OCI-LY7 (cell line): ENCODE results near the gene OSTC. TPM values are rescaled to one million over a fixed set of nuclear protein-coding genes. Genes with fewer than 3 reads are reported as not detected.

Source experiments
- BruUV-seq: library from RNA; stranded (reverse); fragments of 400-500 nt; replicated peaks from 2 replicates; lab custom pipeline; 2021; lab: Mats Ljungman, UMichigan
- CTCF ChIA-PET: fragments of 300-600 bp; sonication (Branson Sonifier 250); formaldehyde crosslinking; loops from one replicate; lab custom pipeline; 2022; ENCODE audit warnings: antibody characterized with exemption; ENCODE audit not compliant: unreplicated experiment; lab: Charles Lee
- POLR2A ChIA-PET: fragments of 300-600 bp; sonication (Branson Sonifier 250); formaldehyde crosslinking; loops from one replicate; lab custom pipeline; 2022; ENCODE audit warnings: antibody characterized with exemption; lab: Charles Lee
- DNase-seq: peaks from one replicate; pipeline ENCODE4 v3.0.0-alpha.2; 2015; ENCODE audit warnings: low spot score
- H2AFZ ChIP-seq: fragments of 200-600 bp; sonication (generic), shearing (Covaris generic); 2 replicates; pipeline ENCODE4 v1.6.1; 2014; ENCODE audit warnings: mild to moderate bottlenecking, antibody characterized with exemption, low read length, moderate library complexity
- H3K27ac ChIP-seq: fragments of 200-600 bp; sonication (generic); 2 replicates; pipeline ENCODE4 v1.5.1; 2014; ENCODE audit warnings: mixed run types, low read depth, mild to moderate bottlenecking, moderate library complexity, low read length, inconsistent platforms; ENCODE audit not compliant: poor library complexity, severe bottlenecking
- H3K36me3 ChIP-seq: fragments of 200-600 bp; sonication (generic); 2 replicates; pipeline ENCODE4 v1.6.1; 2014; ENCODE audit warnings: mild to moderate bottlenecking, antibody characterized with exemption, low read length, moderate library complexity, mixed read lengths; ENCODE audit not compliant: insufficient read depth
- H3K4me1 ChIP-seq: fragments of 200-600 bp; sonication (generic); 2 replicates; pipeline ENCODE4 v1.5.1; 2014; ENCODE audit warnings: mild to moderate bottlenecking, low read length; ENCODE audit not compliant: insufficient read depth, poor library complexity, severe bottlenecking
- H3K4me2 ChIP-seq: fragments of 200-600 bp; sonication (generic); 2 replicates; pipeline ENCODE4 v1.6.1; 2014; ENCODE audit warnings: mild to moderate bottlenecking, low read length
- H3K4me3 ChIP-seq: fragments of 200-600 bp; sonication (generic); 2 replicates; pipeline ENCODE4 v1.5.1; 2014; ENCODE audit warnings: mild to moderate bottlenecking, low read depth, low read length; ENCODE audit not compliant: poor library complexity, severe bottlenecking
- H3K79me2 ChIP-seq: fragments of 200-600 bp; sonication (generic); 2 replicates; pipeline ENCODE4 v1.6.1; 2016; ENCODE audit warnings: low read depth, mild to moderate bottlenecking, low read length, moderate library complexity, mixed read lengths; ENCODE audit not compliant: insufficient read depth
- H3K9me2 ChIP-seq: fragments of 200-600 bp; sonication (generic); 2 replicates; pipeline ENCODE4 v1.6.1; 2016; ENCODE audit warnings: mild to moderate bottlenecking, low read length, mixed read lengths; ENCODE audit not compliant: insufficient read depth
- H3K9me3 ChIP-seq: fragments of 200-600 bp; sonication (generic); 2 replicates; pipeline ENCODE4 v1.6.1; 2014; ENCODE audit warnings: mild to moderate bottlenecking, mixed run types, low read length, mixed read lengths
- H4K20me1 ChIP-seq: fragments of 200-600 bp; sonication (generic); 2 replicates; pipeline ENCODE4 v1.6.1; 2014; ENCODE audit warnings: mild to moderate bottlenecking, antibody characterized with exemption, low read length, moderate library complexity, mixed read lengths; ENCODE audit not compliant: insufficient read depth
- CTCF ChIP-seq: fragments of 200-600 bp; sonication (generic); conservative IDR thresholded peaks from 2 replicates; pipeline ENCODE4 v1.5.1; 2014; ENCODE audit warnings: mild to moderate bottlenecking, antibody characterized with exemption, low read length, moderate library complexity, mixed read lengths
- EZH2phosphoT487 ChIP-seq: fragments of 200-600 bp; sonication (generic); IDR thresholded peaks from 2 replicates; pipeline ENCODE4 v1.6.1; 2018; ENCODE audit warnings: low read depth, borderline replicate concordance, mild to moderate bottlenecking, mixed run types, antibody characterized with exemption, low read length, moderate library complexity, mixed read lengths
- intact Hi-C: fragments of 100-400 bp; cut with micrococcal nuclease; formaldehyde crosslinking; loops from one replicate; pipeline ENCODE4 v1.10.0; 2022; ENCODE audit not compliant: unreplicated experiment
- total RNA-seq, 2 experiments: library from RNA; depleted of rRNA in 1 of 2; stranded (reverse); fragments of >200 nt in 1 of 2; shearing (Covaris generic) in 1 of 2; gene quantifications; 2 replicates each; pipeline ENCODE4 v1.2.3, GENCODE V29; 2014 to 2022

The OSTC gene
- total RNA-seq, 2 experiments from 2014 or later: 78.4 to 110 TPM

GRCh38 chr4:108693211-108693610 is 42.8 kb downstream of the OSTC start:
- no TSS peak for BruUV-seq
- H4K20me1 ChIP-seq: no peaks in the 10 kb centered on the region
- ChIA-PET CTCF (no interaction called here), POLR2A (no interaction called here)
- no peak overlapping the region for H3K4me2 ChIP-seq
- no peaks in the 10 kb centered on the region for H3K79me2 ChIP-seq
- H3K36me3 ChIP-seq: no peaks in the 10 kb centered on the region
- no peak overlapping the region for H3K4me3 ChIP-seq
- H3K27ac ChIP-seq: no peak overlapping the region
- H3K9me2 ChIP-seq: no peaks in the 10 kb centered on the region
- H3K4me1 ChIP-seq: no peaks in the 10 kb centered on the region
- no peak for DNase-seq
- TF ChIP-seq CTCF (no peak), EZH2phosphoT487 (no peak)
- H3K9me3 ChIP-seq: no peaks in the 10 kb centered on the region
- H2AFZ ChIP-seq: no peak overlapping the region
- intact Hi-C loops: loop anchor here (10.0 kb wide), 1 partner anchor 242 kb away; no protein-coding TSS in a partner anchor

- Histone ChIP-seq H3K9me3 (no peaks in the 10 kb centered on the region), H3K4me3 (no peak overlapping the region), H2AFZ (no peak overlapping the region), H3K27ac (no peak overlapping the region), H3K79me2 (no peaks in the 10 kb centered on the region), H3K4me1 (no peaks in the 10 kb centered on the region), H3K4me2 (no peak overlapping the region), H3K36me3 (no peaks in the 10 kb centered on the region), H3K9me2 (no peaks in the 10 kb centered on the region), H4K20me1 (no peaks in the 10 kb centered on the region)
- TF ChIP-seq EZH2phosphoT487 (no peak), CTCF (no peak)
- no peak for DNase-seq
- ChIA-PET POLR2A (interaction anchor here (0.6 to 1.1 kb wide), 3 partner anchors 9 to 303 kb away, joined by 3 to 5 read pairs (median 3); no protein-coding TSS in a partner anchor), CTCF (no interaction called here)
- no TSS peak for BruUV-seq
- intact Hi-C loops: loop anchor here (10.0 kb wide), 1 partner anchor 241 kb away; no protein-coding TSS in a partner anchor
These were observed 43.4 kb downstream of the OSTC start for GRCh38 chr4:108693819-108694218.

- CTCF ChIA-PET: no interaction called here
- TF ChIP-seq EZH2phosphoT487: no peak
- TF ChIP-seq CTCF: no peak
- DNase-seq: no peak
- Histone ChIP-seq H3K9me2 (no peaks in the 10 kb centered on the region), H3K9me3 (no peaks in the 10 kb centered on the region), H3K36me3 (no peaks in the 10 kb centered on the region), H3K79me2 (no peaks in the 10 kb centered on the region), H3K4me2 (no peak overlapping the region), H2AFZ (no peak overlapping the region), H3K27ac (no peak overlapping the region), H3K4me1 (no peaks in the 10 kb centered on the region), H4K20me1 (no peaks in the 10 kb centered on the region), H3K4me3 (no peak overlapping the region)
- intact Hi-C loops: loop anchor here (10.0 kb wide), 1 partner anchor 240 kb away; no protein-coding TSS in a partner anchor
- no TSS peak for BruUV-seq
- POLR2A ChIA-PET: interaction anchor here (0.6 to 1.1 kb wide), 3 partner anchors 9 to 302 kb away, joined by 3 to 5 read pairs (median 3); no protein-coding TSS in a partner anchor
These were observed 44.0 kb downstream of the OSTC start for GRCh38 chr4:108694423-108694822.
